HG02970 (cell line): ENCODE measurements around the gene DNAH6.
"Not testable (repeated sequence)": the region's sequence is repeated elsewhere in the genome, so short reads cannot be mapped to it uniquely, and the experiment has no call there.

Source experiments
- ATAC-seq: cut with Tn5 transposase; IDR thresholded peaks from one replicate; pipeline ENCODE4 v1.9.1; 2021; ENCODE audit warnings: mild to moderate bottlenecking, moderate library complexity, moderate number of reproducible peaks; ENCODE audit not compliant: unreplicated experiment, low FRiP score

DNAH6 gene

GRCh38 chr2:84857566-84857965 is 341.3 kb downstream of the DNAH6 start:
- ATAC-seq = no peak

GRCh38 chr2:84858123-84858522 is 341.8 kb downstream of the DNAH6 start:
- no peak for ATAC-seq

- ATAC-seq = no peak
These were observed 342.6 kb downstream of the DNAH6 start for GRCh38 chr2:84858937-84859336.

DNA sequence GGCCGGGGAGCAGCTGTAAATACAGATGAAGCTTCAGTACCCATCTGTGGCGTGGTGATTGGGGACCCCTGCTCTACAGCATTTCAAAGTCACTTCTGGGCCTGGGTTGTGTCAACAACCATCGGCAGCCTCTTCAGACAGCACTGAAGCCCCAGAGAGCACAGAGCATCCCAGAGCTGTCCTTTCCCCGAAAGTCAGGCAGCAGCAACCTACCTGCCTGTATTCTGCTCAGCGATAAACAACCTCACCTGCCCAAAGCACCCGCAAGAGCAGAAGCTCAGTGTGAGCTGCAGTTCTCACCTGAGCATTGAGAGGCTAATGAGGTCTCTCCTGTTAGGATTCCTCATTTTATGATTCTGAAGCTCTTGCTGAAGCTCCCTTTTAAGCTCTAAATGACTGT is 345.2 kb downstream of the DNAH6 start:
- ATAC-seq = no peak

GRCh38 chr2:84862006-84862405 is 345.7 kb downstream of the DNAH6 start:
- ATAC-seq = no peak

GRCh38 chr2:84865181-84865783 is 349.0 kb downstream of the DNAH6 start:
- no peak for ATAC-seq

- no peak for ATAC-seq
These were observed 349.8 kb downstream of the DNAH6 start for GRCh38 chr2:84866122-84866521.

DNA sequence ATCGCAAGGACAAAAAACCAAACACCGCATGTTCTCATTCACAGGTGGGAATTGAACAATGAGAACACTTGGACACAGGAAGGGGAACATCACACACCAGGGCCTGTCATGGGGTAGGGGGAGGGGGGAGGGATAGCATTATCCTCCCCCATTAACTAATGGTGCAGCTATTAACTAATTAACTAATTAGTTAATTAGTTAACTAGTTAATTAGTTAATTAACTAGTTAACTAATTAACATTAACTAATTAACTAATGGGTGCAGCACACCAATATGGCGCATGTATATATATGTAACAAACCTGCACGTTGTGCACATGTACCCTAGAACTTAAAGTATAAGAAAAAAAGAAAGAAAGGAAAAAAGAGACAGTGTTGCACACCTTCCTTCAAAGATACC is 352.0 kb downstream of the DNAH6 start:
- ATAC-seq = not testable (repeated sequence)
